Prostate gland (tissue), 2 donors: ENCODE measurements around the gene C17orf113.

Experiments used
- POLR2A ChIP-seq: fragments of 450-650 bp; IDR thresholded peaks from one replicate; pipeline ENCODE4 v1.6.1; 2016; ENCODE audit warnings: antibody characterized with exemption, mild to moderate bottlenecking
- POLR2AphosphoS5 ChIP-seq: sonication (generic); formaldehyde crosslinking; IDR thresholded peaks from one replicate; pipeline ENCODE4 v1.6.1; 2017; ENCODE audit warnings: antibody characterized with exemption
- TF ChIP-seq, protein P1 (sequence below), 4 experiments: fragments of 200-600 bp in 2 of 4; fragments of 450-650 bp in 2 of 4; sonication (generic) in 2 of 4; IDR thresholded peaks; 1 replicate in 3 of 4; 2 replicates in 1 of 4; pipeline ENCODE4 v1.5.1; 2016 to 2019; ENCODE audit warnings: antibody characterized with exemption in 4 of 4, mild to moderate bottlenecking in 2 of 4, moderate library complexity in 2 of 4

GRCh38 chr17:41996855-41997164, 53.6 kb downstream of the C17orf113 start:
- TF ChIP-seq, protein P1, sequence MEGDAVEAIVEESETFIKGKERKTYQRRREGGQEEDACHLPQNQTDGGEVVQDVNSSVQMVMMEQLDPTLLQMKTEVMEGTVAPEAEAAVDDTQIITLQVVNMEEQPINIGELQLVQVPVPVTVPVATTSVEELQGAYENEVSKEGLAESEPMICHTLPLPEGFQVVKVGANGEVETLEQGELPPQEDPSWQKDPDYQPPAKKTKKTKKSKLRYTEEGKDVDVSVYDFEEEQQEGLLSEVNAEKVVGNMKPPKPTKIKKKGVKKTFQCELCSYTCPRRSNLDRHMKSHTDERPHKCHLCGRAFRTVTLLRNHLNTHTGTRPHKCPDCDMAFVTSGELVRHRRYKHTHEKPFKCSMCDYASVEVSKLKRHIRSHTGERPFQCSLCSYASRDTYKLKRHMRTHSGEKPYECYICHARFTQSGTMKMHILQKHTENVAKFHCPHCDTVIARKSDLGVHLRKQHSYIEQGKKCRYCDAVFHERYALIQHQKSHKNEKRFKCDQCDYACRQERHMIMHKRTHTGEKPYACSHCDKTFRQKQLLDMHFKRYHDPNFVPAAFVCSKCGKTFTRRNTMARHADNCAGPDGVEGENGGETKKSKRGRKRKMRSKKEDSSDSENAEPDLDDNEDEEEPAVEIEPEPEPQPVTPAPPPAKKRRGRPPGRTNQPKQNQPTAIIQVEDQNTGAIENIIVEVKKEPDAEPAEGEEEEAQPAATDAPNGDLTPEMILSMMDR (IDR thresholded peaks at IDR 0.05): no peak
- TF ChIP-seq POLR2AphosphoS5 (no peak), POLR2A (no peak)
